HG03378 (cell line): ENCODE data around the gene SCAMP2.
"Not testable (repeated sequence)": the region's sequence is repeated elsewhere in the genome, so short reads cannot be mapped to it uniquely, and the experiment has no call there.

Experiments used
- ATAC-seq: cut with Tn5 transposase; IDR thresholded peaks from one replicate; pipeline ENCODE4 v1.9.1; 2021; ENCODE audit warnings: mild to moderate bottlenecking, moderate library complexity; ENCODE audit not compliant: unreplicated experiment

Gene SCAMP2

GRCh38 chr15:74891469-74891868, 18.3 kb upstream of the SCAMP2 start:
- ATAC-seq: no peak

DNA sequence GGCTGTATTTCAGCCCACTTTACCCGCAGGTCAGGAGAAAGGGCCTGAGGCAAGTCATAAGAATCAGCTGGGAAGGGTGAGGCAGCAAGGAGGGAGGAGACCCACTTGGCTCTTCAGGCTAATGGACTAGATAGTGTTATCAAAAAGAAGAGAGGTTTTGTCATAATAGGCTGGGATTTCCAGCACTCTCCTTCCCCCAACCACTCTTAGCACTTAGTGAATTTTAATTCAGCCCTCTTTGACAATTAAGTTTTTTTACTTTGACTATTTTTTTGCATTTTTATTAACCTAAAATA, 17.4 kb upstream of the SCAMP2 start:
- no peak for ATAC-seq

GRCh38 chr15:74889883-74890664, 16.9 kb upstream of the SCAMP2 start, which contains the start of gene MPI:
Gene MPI, plus strand, starts transcription at chr15:74890042. Its CDS starts 32 bp downstream, at chr15:74890074.
- peak; percentile 68 for ATAC-seq

- no peak for ATAC-seq
Measured at GRCh38 chr15:74889390-74889882, 16.3 kb upstream of the SCAMP2 start.

GRCh38 chr15:74888716-74889115, 15.6 kb upstream of the SCAMP2 start:
- ATAC-seq: no peak

- not testable (repeated sequence) for ATAC-seq
Measured at GRCh38 chr15:74887537-74888193, 14.5 kb upstream of the SCAMP2 start.

GRCh38 chr15:74885461-74885860, 12.3 kb upstream of the SCAMP2 start:
- ATAC-seq: no peak

GRCh38 chr15:74884428-74885223, 11.5 kb upstream of the SCAMP2 start:
- ATAC-seq: no peak

- no peak for ATAC-seq
Measured at GRCh38 chr15:74882528-74882927, 9.4 kb upstream of the SCAMP2 start.

- ATAC-seq: no peak
Measured at GRCh38 chr15:74878273-74878672, 5.1 kb upstream of the SCAMP2 start.

DNA sequence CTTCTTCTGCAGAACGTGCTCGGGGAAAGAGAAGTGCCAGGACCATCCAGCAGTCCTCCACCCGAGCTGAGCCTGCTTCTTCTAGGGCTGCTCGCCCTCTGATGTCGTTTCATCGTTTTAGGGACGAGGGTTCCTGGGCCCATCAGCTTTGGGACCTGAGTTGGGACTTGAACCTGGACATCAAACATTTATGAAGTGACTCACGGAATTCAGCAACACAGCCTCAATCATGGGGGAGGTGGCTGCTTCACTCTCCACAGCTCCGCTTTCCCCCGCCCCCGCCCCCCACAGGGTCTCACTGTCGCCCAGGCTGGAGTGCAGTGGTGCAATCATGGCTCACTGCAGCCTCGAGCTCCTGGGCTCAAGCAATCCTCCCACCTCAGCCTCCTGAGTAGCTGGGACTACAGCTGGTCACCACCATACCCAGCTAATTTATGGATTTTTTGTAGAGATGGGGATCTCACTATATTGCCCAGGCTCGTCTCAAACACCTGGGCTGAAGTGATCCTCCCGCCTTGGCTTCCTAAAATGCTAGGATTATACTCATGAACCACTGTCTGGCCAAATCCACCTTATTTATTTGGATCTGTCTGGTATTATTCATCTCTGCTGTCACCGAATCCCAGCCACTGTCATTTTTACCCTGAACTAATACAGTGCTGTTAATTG, 725 bp upstream of the SCAMP2 start:
- peak; percentile 4 for ATAC-seq

DNA sequence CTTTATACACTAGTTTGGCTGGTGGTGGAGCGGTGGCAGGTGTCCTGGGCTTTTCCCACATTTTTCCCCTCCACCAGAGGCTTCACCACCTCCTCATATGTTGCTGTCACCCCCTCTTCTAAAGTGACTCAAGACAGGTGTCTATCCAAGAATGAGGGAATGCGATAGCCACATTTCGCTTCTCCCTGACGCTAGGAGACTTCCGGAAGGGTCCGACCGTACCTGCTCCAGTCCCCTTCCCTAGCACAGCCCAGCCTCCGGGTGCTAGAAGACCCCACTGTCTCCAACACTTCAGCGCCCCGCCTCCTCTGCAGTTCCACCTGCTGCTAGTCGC, 496 bp downstream of the SCAMP2 start:
- no peak for ATAC-seq

- ATAC-seq: no peak
Measured at GRCh38 chr15:74870436-74871215, 2.5 kb downstream of the SCAMP2 start.

GRCh38 chr15:74869726-74870407, 3.3 kb downstream of the SCAMP2 start:
- no peak for ATAC-seq

DNA sequence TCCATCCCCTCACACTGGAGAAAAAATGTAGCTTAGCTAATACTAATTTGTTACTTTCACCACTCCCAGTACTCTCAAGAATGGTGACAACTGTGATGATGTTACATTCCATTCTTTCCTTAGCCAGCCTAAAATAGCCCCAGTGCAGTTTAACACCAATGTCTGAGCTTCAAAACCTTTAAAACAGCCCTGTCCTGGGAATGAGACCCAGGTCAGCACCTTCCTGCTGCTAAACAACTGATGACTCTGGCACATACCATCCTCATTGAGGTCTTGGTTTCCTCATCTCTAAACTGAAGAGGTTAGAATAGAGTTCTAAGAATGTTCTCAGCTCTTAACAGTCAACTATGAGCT, 3.8 kb downstream of the SCAMP2 start:
- no peak for ATAC-seq

DNA sequence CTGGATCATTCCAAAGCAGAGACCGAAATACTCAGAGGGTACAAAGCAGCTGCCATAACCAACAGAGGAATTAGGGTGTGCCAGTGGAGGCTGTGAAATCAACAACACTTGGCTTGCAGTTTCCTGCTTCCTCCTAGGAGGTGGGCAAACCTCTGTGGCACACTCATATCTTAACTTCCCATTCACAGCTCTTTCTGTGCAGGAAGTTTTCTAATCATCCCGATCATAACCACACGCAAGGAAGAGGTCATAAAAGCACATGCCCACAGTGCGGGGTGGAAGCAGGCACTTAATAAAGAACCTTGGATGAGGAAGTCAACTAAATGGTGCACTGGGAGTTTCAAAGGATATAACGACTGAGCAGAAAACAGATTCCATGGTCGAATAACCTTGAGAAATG, 5.1 kb downstream of the SCAMP2 start:
- no peak for ATAC-seq

DNA sequence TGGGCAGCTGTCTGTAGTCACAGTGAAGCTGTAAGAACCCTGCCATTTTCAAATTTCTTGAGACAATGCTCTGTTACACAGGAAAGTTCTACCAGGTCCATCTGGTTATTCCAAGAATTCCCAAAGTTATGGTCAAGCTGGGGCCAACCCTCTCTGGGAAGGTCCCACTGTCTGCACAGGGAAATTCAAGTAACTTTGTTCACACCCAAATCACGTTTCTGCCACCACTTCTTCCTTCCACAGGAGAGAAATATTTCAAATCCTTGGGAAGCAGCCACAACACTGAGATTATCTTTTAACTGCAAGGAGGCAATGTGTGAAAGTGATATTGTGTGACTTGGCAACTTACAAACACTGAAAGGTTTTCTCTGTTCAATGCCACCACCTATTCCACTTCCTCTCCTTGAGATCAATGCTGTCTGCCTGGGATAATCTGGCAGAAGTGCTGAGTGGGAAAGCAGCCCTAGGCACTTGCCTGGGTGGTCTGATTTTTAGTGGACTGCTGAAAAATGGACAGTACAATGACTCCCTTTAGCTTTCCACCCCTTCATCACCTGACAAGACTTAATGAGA, 5.6 kb downstream of the SCAMP2 start:
- ATAC-seq: no peak

GRCh38 chr15:74866090-74866489, 7.1 kb downstream of the SCAMP2 start:
- ATAC-seq: no peak

DNA sequence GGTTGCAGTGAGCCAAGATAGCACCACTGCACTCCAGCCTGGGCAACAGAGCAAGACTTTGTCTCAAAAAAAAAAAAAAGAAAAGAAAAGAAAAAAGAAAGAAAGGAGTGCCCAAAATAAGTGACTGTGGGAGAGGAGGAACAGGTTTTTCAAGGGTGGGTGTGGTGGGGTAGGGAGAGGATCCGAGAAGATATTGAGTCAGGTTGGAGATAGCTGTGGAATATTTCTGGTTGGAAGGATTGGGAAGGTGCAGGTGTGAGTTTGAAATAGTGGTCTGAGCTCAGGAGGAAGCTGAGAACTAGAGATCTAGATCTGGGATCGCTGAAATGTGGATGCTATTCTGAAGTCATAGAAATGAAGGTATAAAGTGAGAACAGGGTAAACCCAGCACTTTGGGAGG, 7.8 kb downstream of the SCAMP2 start:
- no peak for ATAC-seq

DNA sequence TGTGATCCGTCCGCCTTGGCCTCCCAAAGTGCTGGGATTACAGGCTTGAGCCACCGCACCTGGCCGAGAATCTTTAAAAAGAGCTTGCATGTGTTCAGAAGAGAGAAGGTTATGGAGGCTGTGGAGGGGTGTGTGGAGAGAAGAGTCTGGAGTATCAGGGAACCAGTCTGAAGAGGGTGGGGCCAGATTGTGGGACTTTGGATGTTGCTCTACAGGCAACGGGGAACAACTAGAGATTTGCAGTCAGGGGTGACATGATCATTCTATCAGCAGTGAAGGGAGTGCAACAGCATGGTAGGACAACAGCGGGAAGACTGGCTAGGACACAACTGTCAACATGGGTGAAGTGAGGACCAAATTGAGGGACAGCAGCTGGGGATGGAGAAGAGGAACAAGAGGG, 8.9 kb downstream of the SCAMP2 start:
- no peak for ATAC-seq
